Stimulated activated CD8-positive, alpha-beta memory T cell treated with anti-CD3 and anti-CD28 coated beads, Interleukin-12 subunit alpha, Interleukin-12 subunit beta, amount 100 ng/mL, for 1 hour (primary cell): ENCODE results near the gene PYDC1.
"Not testable (repeated sequence)": the region's sequence is repeated elsewhere in the genome, so short reads cannot be mapped to it uniquely, and the experiment has no call there.

ENCODE experiments used
- DNase-seq: peaks from one replicate; pipeline ENCODE4 v3.0.0-alpha.2; 2020; ENCODE audit warnings: low read depth

Gene PYDC1

DNA sequence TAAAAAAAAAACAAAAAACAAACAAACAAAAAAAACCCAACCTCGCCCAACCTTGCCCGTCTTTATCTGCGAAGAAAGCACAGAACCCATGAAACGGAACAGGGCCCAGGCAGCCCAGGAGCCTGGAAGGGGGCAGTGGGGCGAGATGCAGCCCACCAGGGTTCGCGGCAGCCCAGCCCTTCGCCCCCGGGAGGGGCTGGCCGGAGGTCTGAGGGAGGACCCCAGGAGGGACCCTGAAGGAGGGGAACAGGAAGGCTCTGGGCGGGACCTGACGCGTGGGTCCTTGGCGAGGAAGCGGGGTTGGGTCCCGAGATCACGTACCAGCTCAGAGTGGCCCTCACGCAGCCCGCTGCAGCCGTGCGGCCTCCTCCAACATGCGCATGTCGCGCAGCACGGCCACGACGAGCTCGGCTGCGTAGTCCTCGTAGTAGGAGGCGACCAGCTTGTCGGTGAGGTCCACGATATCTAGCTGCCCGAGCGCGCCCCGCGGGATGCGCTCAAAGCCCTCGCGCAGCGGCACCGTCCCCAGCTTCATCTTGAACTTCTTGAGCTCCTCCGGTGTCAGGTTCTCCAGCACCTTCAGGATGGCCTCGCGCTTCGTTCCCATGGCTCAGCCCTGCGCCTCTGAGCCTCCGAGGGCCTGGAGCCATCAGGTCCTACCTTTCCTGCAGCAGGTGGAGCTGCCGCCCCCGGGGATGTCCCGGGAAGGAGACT lies at the start of gene PYDC1:
Gene PYDC1 (minus strand): TSS at position 714 of the 714 bp plus-strand sequence. CDS start 107 bp downstream, at position 607.
- no peak for DNase-seq

GRCh38 chr16:31265329-31266245 lies 48.7 kb upstream of the PYDC1 start:
- peak; percentile 42 for DNase-seq

DNA sequence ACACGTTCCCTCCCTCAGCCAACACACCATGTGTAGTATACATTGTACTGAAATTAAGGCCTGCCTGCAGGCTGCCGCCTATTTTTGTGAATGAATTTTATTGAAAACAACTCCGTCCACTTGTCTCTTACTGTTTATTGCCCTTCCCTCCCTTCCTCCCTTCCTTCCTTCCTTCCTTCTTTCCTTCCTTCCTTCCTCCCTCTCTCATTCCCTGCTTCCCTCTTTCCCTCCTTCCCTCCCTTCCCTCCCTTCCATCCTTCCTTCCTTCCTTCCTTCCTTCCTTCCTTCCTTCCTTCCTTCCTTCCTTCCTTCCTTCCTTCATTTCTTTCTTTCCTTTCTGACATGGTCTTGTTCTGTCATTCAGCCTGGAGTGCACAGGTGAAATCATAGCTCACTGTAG lies 45.1 kb upstream of the PYDC1 start:
- DNase-seq: no peak

DNA sequence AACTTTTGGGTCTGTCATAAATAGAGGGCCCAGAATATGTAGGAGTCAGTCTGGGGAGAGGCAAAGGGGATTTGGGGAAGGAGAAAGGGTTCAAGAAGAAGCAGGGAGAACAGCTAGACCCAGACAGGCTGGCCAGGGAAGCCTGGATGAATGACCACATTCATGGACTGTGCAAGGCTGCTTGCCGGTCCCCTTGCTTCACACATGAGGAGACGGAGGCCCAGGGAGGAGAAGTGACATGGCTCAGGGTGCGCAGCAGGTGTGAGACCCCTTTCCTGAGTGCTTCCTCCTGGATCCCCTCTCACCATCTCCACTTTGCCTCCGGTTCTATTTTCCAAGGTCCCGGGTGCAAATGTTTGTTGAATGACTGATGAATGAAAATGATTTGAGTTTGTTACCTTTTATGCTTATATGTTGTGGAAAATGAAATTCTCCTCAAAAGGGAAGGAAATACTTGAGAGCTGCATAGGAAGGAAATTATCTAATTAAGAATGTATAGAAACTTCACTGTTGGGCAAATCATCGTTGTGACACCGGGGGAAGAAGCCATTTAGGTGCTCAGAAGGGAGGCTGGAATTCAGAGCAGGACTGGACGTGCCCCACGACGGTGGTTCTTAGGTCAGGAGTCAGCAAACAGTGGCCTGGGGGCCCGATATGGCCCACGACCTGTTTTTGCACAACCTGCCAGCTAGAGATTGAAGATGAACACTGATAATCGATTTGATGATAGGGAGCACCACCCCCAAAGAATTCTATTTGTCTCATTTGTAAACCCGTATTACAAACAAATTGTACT lies 43.4 kb upstream of the PYDC1 start:
- DNase-seq: no peak

GRCh38 chr16:31258366-31258765 lies 41.4 kb upstream of the PYDC1 start:
- no peak for DNase-seq

DNA sequence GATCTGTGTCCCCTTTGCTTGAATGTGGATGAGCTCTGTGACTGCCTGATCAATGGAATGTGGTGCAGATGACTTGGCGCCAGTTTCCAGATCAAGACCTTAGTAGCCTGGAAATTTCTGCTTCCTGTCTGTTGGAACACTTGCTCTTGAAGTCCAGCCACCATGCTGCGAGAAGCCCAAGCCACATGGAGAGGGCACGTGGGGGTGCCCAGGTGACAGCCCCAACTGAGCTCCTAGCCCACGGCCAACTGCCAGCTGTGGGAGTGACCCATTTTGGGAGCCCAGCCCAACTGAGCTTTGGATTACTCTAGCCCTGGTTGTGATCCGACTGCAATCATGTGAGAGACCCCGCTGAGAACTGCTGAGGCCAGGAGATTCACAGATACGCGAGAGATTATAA lies 39.5 kb upstream of the PYDC1 start:
- DNase-seq: no peak

- DNase-seq: no peak
Measured at GRCh38 chr16:31253642-31254045, 36.7 kb upstream of the PYDC1 start.

GRCh38 chr16:31251435-31251834 lies 34.5 kb upstream of the PYDC1 start:
- no peak for DNase-seq

DNA sequence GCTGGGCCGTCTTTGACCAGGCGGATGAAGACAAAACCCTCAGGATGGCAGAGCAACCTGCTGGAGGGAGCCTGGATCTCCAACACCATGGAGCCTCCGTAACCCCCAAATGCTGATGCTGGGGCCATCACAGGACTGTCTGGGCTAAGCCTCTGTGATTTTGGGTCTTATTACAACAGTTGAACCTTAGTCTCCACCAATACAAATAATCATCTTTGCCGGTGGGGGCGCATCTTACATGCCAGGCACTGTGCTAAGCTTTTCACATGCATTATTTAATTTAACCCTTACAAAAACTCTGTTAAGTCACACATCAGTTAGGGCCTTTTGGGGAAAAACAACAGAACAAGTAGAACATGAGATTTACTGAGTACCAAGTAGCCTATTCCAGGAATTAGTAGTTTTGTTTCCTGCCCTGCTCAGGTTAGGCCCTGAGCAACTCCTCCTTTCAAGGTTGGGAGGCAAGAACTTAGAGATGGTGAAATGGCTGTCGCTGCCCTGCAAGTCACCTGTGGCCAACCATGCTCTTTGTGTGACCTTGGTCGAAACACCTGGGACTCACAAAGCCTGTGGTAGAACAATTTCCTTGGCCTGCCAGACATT lies 33.9 kb upstream of the PYDC1 start:
- DNase-seq: no peak

DNA sequence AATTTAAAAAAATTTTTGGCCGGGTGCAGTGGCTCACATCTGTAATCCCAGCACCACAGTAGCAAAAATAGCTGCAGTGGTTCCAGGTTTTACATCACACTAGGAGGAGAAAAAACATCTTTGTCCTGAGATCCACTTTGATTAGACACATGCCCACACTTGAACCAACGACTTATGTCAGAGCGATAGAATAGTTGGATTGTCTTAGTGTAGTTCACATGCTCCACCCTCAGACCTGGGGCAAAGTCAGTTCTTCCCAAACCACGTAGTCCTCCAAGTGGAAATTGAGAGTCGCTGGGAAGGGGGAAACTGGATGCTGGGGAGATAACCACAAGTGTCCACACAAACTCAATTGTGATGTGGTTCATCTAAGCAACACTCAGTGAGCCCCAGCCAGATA lies 31.4 kb upstream of the PYDC1 start:
- no peak for DNase-seq

GRCh38 chr16:31246296-31246695 lies 29.4 kb upstream of the PYDC1 start:
- DNase-seq: no peak

DNA sequence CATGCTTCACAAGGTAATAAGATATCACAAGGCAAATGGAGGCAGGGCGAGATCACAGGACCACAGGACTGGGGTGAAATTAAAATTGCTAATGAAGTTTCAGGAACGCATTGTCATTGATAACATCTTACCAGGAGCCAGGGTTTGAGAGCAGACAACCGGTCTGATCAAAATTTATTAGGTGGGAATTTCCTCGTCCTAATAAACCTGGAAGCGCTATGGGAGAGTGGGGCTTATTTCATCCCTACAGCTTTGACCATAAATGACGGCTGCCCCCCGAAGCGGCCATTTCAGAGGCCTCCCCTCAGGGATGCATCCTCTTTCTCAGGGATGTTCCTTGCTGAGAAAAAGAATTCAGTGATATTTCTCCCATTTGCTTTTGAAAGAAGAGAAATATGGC lies 28.7 kb upstream of the PYDC1 start:
- DNase-seq: not testable (repeated sequence)

DNA sequence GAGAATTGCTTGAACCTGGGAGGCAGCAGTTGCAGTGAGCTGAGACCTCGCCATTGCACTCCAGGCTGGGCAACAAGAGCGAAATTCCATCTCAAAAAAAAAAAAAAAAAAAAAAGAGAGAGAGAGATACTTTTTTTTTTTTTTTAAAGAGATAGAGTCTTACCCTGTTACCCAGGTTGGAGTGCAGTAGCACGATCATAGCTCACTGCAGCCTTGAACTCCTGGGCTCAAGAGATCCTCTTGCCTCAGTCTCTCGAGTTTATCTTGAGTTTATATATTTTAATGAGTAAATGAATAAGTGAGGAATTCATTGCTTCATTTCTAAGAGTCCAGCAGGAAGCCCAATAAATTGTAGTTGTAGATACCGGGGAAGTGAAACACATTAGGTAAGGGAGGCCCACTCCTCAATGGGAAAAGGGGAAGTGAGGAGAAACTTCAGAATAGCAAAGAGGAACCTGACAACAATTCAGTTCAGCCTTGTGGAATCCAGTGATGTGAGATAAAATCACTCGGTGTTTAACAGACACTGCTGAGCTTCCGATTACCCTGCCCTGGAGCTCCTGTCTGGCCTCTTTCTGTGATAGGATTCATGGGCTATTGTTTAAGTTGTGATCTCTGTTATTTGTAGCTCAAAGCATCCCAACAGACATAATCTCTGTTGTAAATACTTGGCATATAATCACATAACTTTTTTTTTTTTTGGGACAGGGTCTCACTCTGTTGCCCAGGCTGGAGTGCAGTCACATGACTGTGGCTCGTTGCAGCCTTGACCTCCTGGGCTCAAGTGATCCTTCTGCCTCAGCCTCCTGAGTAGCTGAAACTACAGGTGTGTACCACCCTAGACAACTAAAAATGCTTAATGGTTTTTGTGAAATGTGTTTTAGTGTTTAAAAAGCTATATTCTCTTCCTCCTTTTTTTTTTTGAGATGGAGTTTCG lies 27.1 kb upstream of the PYDC1 start:
- DNase-seq: no peak

- no peak for DNase-seq
Measured at GRCh38 chr16:31242206-31242605, 25.3 kb upstream of the PYDC1 start.

DNA sequence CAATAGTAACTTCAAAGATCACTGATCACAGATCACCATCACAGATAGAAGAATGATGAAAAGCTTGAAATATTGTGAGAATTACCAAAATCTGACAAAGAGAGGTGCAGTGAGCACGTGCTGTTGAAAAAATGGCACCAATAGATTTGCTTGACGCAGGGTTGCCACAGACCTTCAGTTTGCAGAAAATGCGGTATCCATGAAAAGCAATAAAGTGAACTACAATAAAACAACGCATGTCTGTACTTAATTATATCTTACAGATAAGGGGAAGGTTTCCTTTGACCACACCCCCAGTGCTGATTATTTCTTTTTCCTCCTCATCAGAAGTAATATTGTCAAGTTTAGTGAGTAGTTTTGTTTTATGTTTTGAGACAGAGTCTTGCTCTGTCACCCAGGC lies 21.1 kb upstream of the PYDC1 start:
- DNase-seq: no peak

GRCh38 chr16:31229501-31229900 lies 12.6 kb upstream of the PYDC1 start:
- DNase-seq: no peak

DNA sequence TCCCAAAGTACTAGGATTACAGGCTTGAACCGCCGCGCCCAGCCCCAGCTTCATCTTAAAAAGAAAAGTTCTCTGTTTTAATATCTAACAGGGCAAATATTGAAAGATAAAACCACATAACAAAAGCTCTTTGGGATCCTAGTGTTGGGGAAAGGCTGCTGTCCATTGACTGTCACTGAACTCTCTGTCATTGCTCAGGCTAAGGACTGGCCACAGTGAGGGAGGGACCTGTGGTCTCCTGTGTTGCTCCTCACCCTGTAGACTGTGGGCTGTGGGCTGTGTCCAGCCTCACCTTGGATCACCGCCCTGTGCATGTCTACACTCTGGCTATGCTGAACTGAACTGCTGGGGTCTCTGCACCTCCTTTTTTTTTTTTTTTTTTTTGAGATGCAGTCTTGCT lies 11.3 kb upstream of the PYDC1 start:
- DNase-seq: no peak

- DNase-seq: no peak
Measured at GRCh38 chr16:31225193-31225592, 8.3 kb upstream of the PYDC1 start.

DNA sequence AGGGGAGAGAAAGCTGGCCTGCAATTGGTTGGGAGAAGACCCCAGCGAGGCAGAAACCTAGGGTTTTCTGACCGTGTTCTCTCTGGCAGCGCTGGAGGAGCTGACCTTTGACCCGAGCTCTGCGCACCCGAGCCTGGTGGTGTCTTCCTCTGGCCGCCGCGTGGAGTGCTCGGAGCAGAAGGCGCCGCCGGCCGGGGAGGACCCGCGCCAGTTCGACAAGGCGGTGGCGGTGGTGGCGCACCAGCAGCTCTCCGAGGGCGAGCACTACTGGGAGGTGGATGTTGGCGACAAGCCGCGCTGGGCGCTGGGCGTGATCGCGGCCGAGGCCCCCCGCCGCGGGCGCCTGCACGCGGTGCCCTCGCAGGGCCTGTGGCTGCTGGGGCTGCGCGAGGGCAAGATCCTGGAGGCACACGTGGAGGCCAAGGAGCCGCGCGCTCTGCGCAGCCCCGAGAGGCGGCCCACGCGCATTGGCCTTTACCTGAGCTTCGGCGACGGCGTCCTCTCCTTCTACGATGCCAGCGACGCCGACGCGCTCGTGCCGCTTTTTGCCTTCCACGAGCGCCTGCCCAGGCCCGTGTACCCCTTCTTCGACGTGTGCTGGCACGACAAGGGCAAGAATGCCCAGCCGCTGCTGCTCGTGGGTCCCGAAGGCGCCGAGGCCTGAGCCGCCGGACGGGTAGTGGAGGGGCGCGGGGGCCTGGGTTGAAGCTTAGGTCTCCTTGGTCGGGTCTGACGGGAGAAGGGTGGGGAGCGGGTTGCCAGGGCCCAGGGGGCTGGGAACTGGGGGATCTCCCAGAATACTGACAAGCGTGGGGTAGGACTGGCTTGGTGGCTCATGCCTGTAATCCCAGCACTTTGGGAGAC lies 7.4 kb upstream of the PYDC1 start:
- no peak for DNase-seq

DNA sequence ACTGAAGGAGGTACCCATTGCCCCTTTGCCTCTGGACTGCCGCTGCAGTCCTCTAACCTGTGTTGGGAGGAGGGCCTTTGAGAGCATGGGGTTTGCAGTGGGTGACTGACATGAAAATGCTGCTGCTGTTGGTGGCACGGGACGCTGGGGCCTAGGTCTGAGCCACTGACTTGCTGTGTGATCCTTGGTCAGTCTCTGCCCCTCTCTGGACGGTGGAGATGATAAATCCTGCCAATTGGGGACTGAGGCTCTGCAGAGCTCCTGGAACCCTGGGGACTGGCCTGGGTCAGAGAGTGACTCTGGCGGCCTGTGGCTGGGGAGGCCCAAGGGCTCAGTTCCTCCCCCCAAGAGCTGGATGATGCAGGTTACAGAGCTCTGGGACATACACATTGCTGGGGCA lies 6.1 kb upstream of the PYDC1 start:
- DNase-seq: no peak
